ENCODE measurements around the gene ZNF76. TPM values are rescaled to one million over a fixed set of nuclear protein-coding genes. Genes with fewer than 3 reads are reported as not detected.

The ZNF76 gene
- total and polyA plus RNA-seq, 2 of the 8 experiments (the other 6 are each of a cell fraction or from before 2014, with no cell fraction given) = 17.9 to 23.9 TPM

GRCh38 chr6:35294308-35294945 is 34.9 kb downstream of the ZNF76 start:
- Histone ChIP-seq H4K20me1 (replicated peaks in 1 of 2; ENCODE audit: control insufficient read depth in 1 of 2, insufficient read depth in 2 of 2, low read length in 2 of 2) (no peaks in the 10 kb centered on the region), H3K23me2 (ENCODE audit: low read depth, low read length) (no peaks in the 10 kb centered on the region), H2BK20ac (ENCODE audit: low read length) (no peak overlapping the region), H2BK12ac (ENCODE audit: low read depth, low read length) (no peak overlapping the region), H3K4me2 (ENCODE audit: insufficient read depth in 1 of 2, low read depth in 2 of 2, low read length in 2 of 2) (no peak overlapping the region), H3K79me2 (ENCODE audit: control insufficient read depth in 1 of 2, insufficient read depth in 2 of 2, low read length in 2 of 2) (no peaks in the 10 kb centered on the region), H3K9ac (replicated peaks in 1 of 4; ENCODE audit: extremely low read depth in 1 of 4, low read depth in 3 of 4, low read length in 3 of 4) (no peak overlapping the region), H3K79me1 (ENCODE audit: low read depth, low read length) (no peaks in the 10 kb centered on the region), H3K27me3 (replicated peaks in 1 of 4; ENCODE audit: control insufficient read depth in 3 of 4, extremely low read depth in 1 of 4, insufficient read depth in 3 of 4, low read length in 3 of 4) (no peaks in the 10 kb centered on the region), H4K91ac (replicated peaks; ENCODE audit: insufficient read length, low read length) (no peak overlapping the region), H3K18ac (ENCODE audit: extremely low read depth, low read length) (no peak overlapping the region), H2AK5ac (ENCODE audit: low read depth, low read length) (no peak overlapping the region), H2AFZ (ENCODE audit: low read length) (no peak overlapping the region), H2BK15ac (ENCODE audit: low read length) (no peak overlapping the region), H2BK120ac (replicated peaks; ENCODE audit: low read depth, low read length) (no peak overlapping the region), H4K8ac (ENCODE audit: extremely low read depth, insufficient read depth, low read length) (no peak overlapping the region), H3K56ac (replicated peaks; ENCODE audit: insufficient read length, low read depth, low read length) (no peak overlapping the region), H3K4ac (replicated peaks; ENCODE audit: insufficient read length, low read depth, low read length) (no peak overlapping the region), H3K23ac (ENCODE audit: insufficient read length) (no peak overlapping the region), H4K5ac (ENCODE audit: insufficient read length, low read depth, low read length) (no peak overlapping the region), H3K9me3 (ENCODE audit: insufficient read depth in 2 of 2, low read depth in 1 of 2, low read length in 1 of 2) (no peaks in the 10 kb centered on the region), H3K4me1 (replicated peaks in 1 of 4; ENCODE audit: control insufficient read depth in 3 of 4, insufficient read depth in 4 of 4, low read length in 3 of 4) (peaks cover 0 to 10% (median 7%) of the 10 kb centered on the region in 4 experiments; a peak in 6 of 7 replicates), H2BK5ac (ENCODE audit: low read depth, low read length) (no peak overlapping the region), H3K14ac (ENCODE audit: insufficient read length) (no peak overlapping the region), H3K36me3 (ENCODE audit: control insufficient read depth in 2 of 4, insufficient read depth in 4 of 4, low read length in 3 of 4) (peaks cover 2 to 5% (median 3%) of the 10 kb centered on the region in 4 experiments; a peak in 5 of 8 replicates), H3K4me3 (ENCODE audit: extremely low read depth in 1 of 4, insufficient read depth in 2 of 4, low read depth in 3 of 4, low read length in 4 of 4) (no peak overlapping the region), H3K27ac (ENCODE audit: low read depth, low read length) (no peak overlapping the region)
- DNase-seq (ENCODE audit: low read depth in 1 of 2, low spot score in 2 of 2) = no peak
- TF ChIP-seq CREB1 (IDR thresholded peaks at IDR 0.05) (peak; percentile 85), CTCF (IDR thresholded peaks at IDR 0.05; ENCODE audit: control extremely low read depth in 1 of 3, insufficient read depth in 1 of 3, low read depth in 1 of 3, low read length in 3 of 3) (peak; percentile 82 to 93 (median 92)), RAD21 (IDR thresholded peaks at IDR 0.05 in 1 of 2, conservative IDR thresholded peaks at IDR 0.05 in 1 of 2; ENCODE audit: low read depth in 2 of 2, low read length in 2 of 2) (peak; percentile 85 to 87), RXRA (IDR thresholded peaks at IDR 0.05; ENCODE audit: insufficient read depth, low read depth, low read length) (no peak), HDAC6 (IDR thresholded peaks at IDR 0.05; ENCODE audit: low read depth, low read length) (no peak)
- CTCF ChIA-PET (ENCODE audit: partially characterized antibody) = interaction anchor here (0.7 to 20.6 kb wide), 25 partner anchors 9 to 226 kb away, joined by 3 to 358 read pairs (median 5); partner anchors contain the start of genes FANCE, PPARD and RPL10A
- FAIRE-seq = peak; percentile 96
- WGBS, 2 experiments (ENCODE audit: extremely low coverage in 1 of 2, insufficient coverage in 1 of 2, insufficient read length in 1 of 2, insufficient replicate concordance in 2 of 2, low coverage in 1 of 2, low lambda C conversion rate in 2 of 2, missing lambda C conversion rate in 1 of 2) = 62% methylated on average over 10 of the region's 10 CpGs; no CpG with 5 or more reads in 1 of the 2 experiments
- POLR2A ChIA-PET (ENCODE audit: partially characterized antibody) = interaction anchor here (0.7 to 1.2 kb wide), 3 partner anchors 16 to 183 kb away, joined by 3 read pairs; partner anchors contain the start of gene RPL10A
